Measurements from ENCODE around the gene SENP7.

SENP7 gene

GRCh38 chr3:101529816-101530685 is 17.0 kb upstream of the SENP7 start:
- Histone ChIP-seq H3K18ac (ENCODE audit: low read length) (no peak overlapping the region), H3K79me2 (ENCODE audit: control insufficient read depth, insufficient read depth, low read length, poor library complexity) (no peaks in the 10 kb centered on the region), H4K91ac (ENCODE audit: low read depth, low read length) (no peak overlapping the region), H3K79me1 (ENCODE audit: low read length) (peaks cover 4% of the 10 kb centered on the region), H2AFZ (ENCODE audit: insufficient read depth, low read length, poor library complexity) (no peak overlapping the region), H3K4me1 (ENCODE audit: control insufficient read depth in 1 of 2, insufficient read depth in 2 of 2, low read length in 2 of 2) (peaks cover 7 to 11% of the 10 kb centered on the region in 2 experiments), H3K9me3 (ENCODE audit: insufficient read depth, low read depth, low read length) (peaks cover 2% of the 10 kb centered on the region), H4K12ac (ENCODE audit: low read depth, low read length) (no peak overlapping the region), H3K36me3 (ENCODE audit: control insufficient read depth in 1 of 2, insufficient read depth in 2 of 2, low read length in 2 of 2) (no peaks in the 10 kb centered on the region), H3K4me2 (ENCODE audit: low read length) (no peak overlapping the region), H3K23ac (ENCODE audit: low read length) (no peak overlapping the region), H3K4me3 (ENCODE audit: low read depth, low read length) (no peak overlapping the region), H3K4ac (ENCODE audit: low read depth, low read length) (no peak overlapping the region), H2BK120ac (ENCODE audit: insufficient read depth, low read length, poor library complexity) (no peak overlapping the region), H2BK12ac (ENCODE audit: low read length) (no peak overlapping the region), H3K9ac (ENCODE audit: low read length) (no peak overlapping the region), H4K8ac (ENCODE audit: low read depth, low read length) (no peak overlapping the region), H3K27me3 (ENCODE audit: insufficient read depth, low read length) (no peaks in the 10 kb centered on the region), H2AK5ac (ENCODE audit: low read length) (no peak overlapping the region), H2BK5ac (ENCODE audit: low read depth, low read length, poor library complexity) (no peak overlapping the region), H3K27ac (ENCODE audit: low read depth, low read length) (no peak overlapping the region), H3K14ac (ENCODE audit: low read length) (no peak overlapping the region)
- no peak for DNase-seq
- no CpG with 5 or more reads among the region's 4 CpGs for WGBS (ENCODE audit: extremely low coverage, insufficient coverage, insufficient read length)

- Histone ChIP-seq H3K4me3 (ENCODE audit: low read depth, low read length) (no peak overlapping the region), H2AFZ (ENCODE audit: insufficient read depth, low read length, poor library complexity) (no peak overlapping the region), H2BK12ac (ENCODE audit: low read length) (no peak overlapping the region), H2AK5ac (ENCODE audit: low read length) (no peak overlapping the region), H2BK120ac (ENCODE audit: insufficient read depth, low read length, poor library complexity) (no peak overlapping the region), H4K91ac (ENCODE audit: low read depth, low read length) (no peak overlapping the region), H3K14ac (ENCODE audit: low read length) (no peak overlapping the region), H3K9ac (ENCODE audit: low read length) (no peak overlapping the region), H4K8ac (ENCODE audit: low read depth, low read length) (no peak overlapping the region), H3K4me1 (ENCODE audit: control insufficient read depth in 1 of 2, insufficient read depth in 2 of 2, low read length in 2 of 2) (peaks cover 4 to 5% of the 10 kb centered on the region in 2 experiments), H2BK5ac (ENCODE audit: low read depth, low read length, poor library complexity) (no peak overlapping the region), H3K79me1 (ENCODE audit: low read length) (peaks cover 4% of the 10 kb centered on the region), H3K27ac (ENCODE audit: low read depth, low read length) (no peak overlapping the region), H3K4me2 (ENCODE audit: low read length) (no peak overlapping the region), H3K27me3 (ENCODE audit: insufficient read depth, low read length) (no peaks in the 10 kb centered on the region), H3K9me3 (ENCODE audit: insufficient read depth, low read depth, low read length) (peaks cover 2% of the 10 kb centered on the region), H3K23ac (ENCODE audit: low read length) (no peak overlapping the region), H3K18ac (ENCODE audit: low read length) (no peak overlapping the region), H4K12ac (ENCODE audit: low read depth, low read length) (no peak overlapping the region), H3K79me2 (ENCODE audit: control insufficient read depth, insufficient read depth, low read length, poor library complexity) (no peaks in the 10 kb centered on the region), H3K4ac (ENCODE audit: low read depth, low read length) (no peak overlapping the region), H3K36me3 (ENCODE audit: control insufficient read depth in 1 of 2, insufficient read depth in 2 of 2, low read length in 2 of 2) (no peaks in the 10 kb centered on the region)
- WGBS (ENCODE audit: extremely low coverage, insufficient coverage, insufficient read length) = no CpG with 5 or more reads among the region's 1 CpG
- no peak for DNase-seq
Observed at GRCh38 chr3:101527906-101528305, 14.9 kb upstream of the SENP7 start.

GRCh38 chr3:101527441-101527840 is 14.4 kb upstream of the SENP7 start:
- H4K12ac ChIP-seq (ENCODE audit: low read depth, low read length) = no peak overlapping the region
- peaks cover 3% of the 10 kb centered on the region for H3K79me1 ChIP-seq (ENCODE audit: low read length)
- H3K27me3 ChIP-seq (ENCODE audit: insufficient read depth, low read length) = no peaks in the 10 kb centered on the region
- H2BK12ac ChIP-seq (ENCODE audit: low read length) = no peak overlapping the region
- no peak overlapping the region for H3K4me2 ChIP-seq (ENCODE audit: low read length)
- no peak overlapping the region for H3K4me3 ChIP-seq (ENCODE audit: low read depth, low read length)
- no peak overlapping the region for H4K91ac ChIP-seq (ENCODE audit: low read depth, low read length)
- no peak overlapping the region for H2BK5ac ChIP-seq (ENCODE audit: low read depth, low read length, poor library complexity)
- peaks cover 2% of the 10 kb centered on the region for H3K9me3 ChIP-seq (ENCODE audit: insufficient read depth, low read depth, low read length)
- H3K9ac ChIP-seq (ENCODE audit: low read length) = no peak overlapping the region
- no peaks in the 10 kb centered on the region for H3K79me2 ChIP-seq (ENCODE audit: control insufficient read depth, insufficient read depth, low read length, poor library complexity)
- no peak overlapping the region for H3K27ac ChIP-seq (ENCODE audit: low read depth, low read length)
- H2AFZ ChIP-seq (ENCODE audit: insufficient read depth, low read length, poor library complexity) = no peak overlapping the region
- H2AK5ac ChIP-seq (ENCODE audit: low read length) = no peak overlapping the region
- no peak overlapping the region for H2BK120ac ChIP-seq (ENCODE audit: insufficient read depth, low read length, poor library complexity)
- no peak overlapping the region for H4K8ac ChIP-seq (ENCODE audit: low read depth, low read length)
- no peak for DNase-seq
- H3K4me1 ChIP-seq (ENCODE audit: control insufficient read depth in 1 of 2, insufficient read depth in 2 of 2, low read length in 2 of 2) = peaks cover 2 to 3% of the 10 kb centered on the region in 2 experiments
- no peak overlapping the region for H3K4ac ChIP-seq (ENCODE audit: low read depth, low read length)
- no CpG with 5 or more reads among the region's 4 CpGs for WGBS (ENCODE audit: extremely low coverage, insufficient coverage, insufficient read length)
- no peaks in the 10 kb centered on the region for H3K36me3 ChIP-seq (ENCODE audit: control insufficient read depth in 1 of 2, insufficient read depth in 2 of 2, low read length in 2 of 2)
- no peak overlapping the region for H3K23ac ChIP-seq (ENCODE audit: low read length)
- no peak overlapping the region for H3K14ac ChIP-seq (ENCODE audit: low read length)
- no peak overlapping the region for H3K18ac ChIP-seq (ENCODE audit: low read length)

GRCh38 chr3:101521211-101521701 is 8.2 kb upstream of the SENP7 start:
- Histone ChIP-seq H3K18ac (ENCODE audit: low read length) (no peak overlapping the region), H3K79me2 (ENCODE audit: control insufficient read depth, insufficient read depth, low read length, poor library complexity) (no peaks in the 10 kb centered on the region), H4K8ac (ENCODE audit: low read depth, low read length) (no peak overlapping the region), H3K4me2 (ENCODE audit: low read length) (no peak overlapping the region), H2AFZ (ENCODE audit: insufficient read depth, low read length, poor library complexity) (no peak overlapping the region), H3K14ac (ENCODE audit: low read length) (no peak overlapping the region), H2BK12ac (ENCODE audit: low read length) (no peak overlapping the region), H3K4me3 (ENCODE audit: low read depth, low read length) (no peak overlapping the region), H3K9ac (ENCODE audit: low read length) (no peak overlapping the region), H3K4me1 (ENCODE audit: control insufficient read depth in 1 of 2, insufficient read depth in 2 of 2, low read length in 2 of 2) (peaks cover 2 to 3% of the 10 kb centered on the region in 2 experiments), H3K79me1 (ENCODE audit: low read length) (no peaks in the 10 kb centered on the region), H2BK5ac (ENCODE audit: low read depth, low read length, poor library complexity) (no peak overlapping the region), H2AK5ac (ENCODE audit: low read length) (no peak overlapping the region), H3K4ac (ENCODE audit: low read depth, low read length) (no peak overlapping the region), H4K91ac (ENCODE audit: low read depth, low read length) (no peak overlapping the region), H3K23ac (ENCODE audit: low read length) (no peak overlapping the region), H3K36me3 (ENCODE audit: control insufficient read depth in 1 of 2, insufficient read depth in 2 of 2, low read length in 2 of 2) (no peaks in the 10 kb centered on the region), H4K12ac (ENCODE audit: low read depth, low read length) (no peak overlapping the region), H2BK120ac (ENCODE audit: insufficient read depth, low read length, poor library complexity) (no peak overlapping the region), H3K27ac (ENCODE audit: low read depth, low read length) (no peak overlapping the region), H3K27me3 (ENCODE audit: insufficient read depth, low read length) (no peaks in the 10 kb centered on the region), H3K9me3 (ENCODE audit: insufficient read depth, low read depth, low read length) (peaks cover 2% of the 10 kb centered on the region)
- WGBS (ENCODE audit: extremely low coverage, insufficient coverage, insufficient read length) = no CpG with 5 or more reads among the region's 4 CpGs
- no peak for DNase-seq
